ENCODE results near the gene TRAPPC4. TPM values are rescaled to one million over a fixed set of nuclear protein-coding genes. Genes with fewer than 3 reads are reported as not detected.
"Not testable (repeated sequence)": the region's sequence is repeated elsewhere in the genome, so short reads cannot be mapped to it uniquely, and the experiment has no call there.

Gene TRAPPC4
- total and polyA plus RNA-seq, 2 experiments from 2014 or later: 56.1 to 166 TPM

DNA sequence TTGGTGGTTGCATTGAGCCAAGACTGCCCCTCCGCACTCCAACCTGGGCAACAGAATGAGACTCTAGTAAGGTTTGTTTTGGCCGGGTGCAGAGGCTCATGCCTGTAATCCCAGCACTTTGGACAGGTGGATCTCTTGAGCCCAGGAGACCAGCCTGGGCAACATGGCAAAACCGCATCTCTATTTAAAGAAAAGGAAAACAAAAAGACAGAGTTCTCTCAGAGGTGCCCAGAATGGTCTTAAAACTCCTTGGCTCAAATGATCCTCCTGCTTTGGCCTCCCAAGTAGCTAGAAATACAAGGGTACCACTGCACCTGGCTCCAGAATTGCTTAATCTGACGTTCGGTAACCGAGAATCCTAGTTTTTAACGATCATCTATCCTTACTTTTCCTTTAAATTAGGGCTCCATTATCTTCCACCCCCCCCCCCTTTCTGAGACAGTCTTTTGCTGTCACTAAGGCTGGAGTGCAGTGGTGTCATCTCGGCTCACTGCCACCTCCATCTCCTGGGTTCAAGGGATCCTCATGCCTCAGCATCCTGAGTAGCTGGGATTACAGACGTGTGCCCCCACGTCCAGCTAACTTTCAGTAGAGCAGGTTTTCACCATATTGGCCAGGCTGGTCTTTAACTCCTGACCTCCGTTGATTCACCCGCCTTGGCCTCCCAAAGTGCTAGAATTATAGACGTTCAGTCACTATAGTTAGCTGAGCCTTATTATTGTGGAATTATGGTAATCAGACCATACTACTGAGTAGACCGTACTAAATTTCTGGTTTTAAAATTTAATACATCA, 2.2 kb upstream of the TRAPPC4 start:
- Histone ChIP-seq H3K4me1 (ENCODE audit: low read depth) (peaks cover 8% of the 10 kb centered on the region), H3K27me3 (no peaks in the 10 kb centered on the region), H3K4me3 (peak overlapping the region; percentile 72), H3K27ac (peak overlapping the region; percentile 91), H3K9me3 (ENCODE audit: low read depth) (no peaks in the 10 kb centered on the region), H3K36me3 (peaks cover 42% of the 10 kb centered on the region)
- TF ChIP-seq, protein P1, sequence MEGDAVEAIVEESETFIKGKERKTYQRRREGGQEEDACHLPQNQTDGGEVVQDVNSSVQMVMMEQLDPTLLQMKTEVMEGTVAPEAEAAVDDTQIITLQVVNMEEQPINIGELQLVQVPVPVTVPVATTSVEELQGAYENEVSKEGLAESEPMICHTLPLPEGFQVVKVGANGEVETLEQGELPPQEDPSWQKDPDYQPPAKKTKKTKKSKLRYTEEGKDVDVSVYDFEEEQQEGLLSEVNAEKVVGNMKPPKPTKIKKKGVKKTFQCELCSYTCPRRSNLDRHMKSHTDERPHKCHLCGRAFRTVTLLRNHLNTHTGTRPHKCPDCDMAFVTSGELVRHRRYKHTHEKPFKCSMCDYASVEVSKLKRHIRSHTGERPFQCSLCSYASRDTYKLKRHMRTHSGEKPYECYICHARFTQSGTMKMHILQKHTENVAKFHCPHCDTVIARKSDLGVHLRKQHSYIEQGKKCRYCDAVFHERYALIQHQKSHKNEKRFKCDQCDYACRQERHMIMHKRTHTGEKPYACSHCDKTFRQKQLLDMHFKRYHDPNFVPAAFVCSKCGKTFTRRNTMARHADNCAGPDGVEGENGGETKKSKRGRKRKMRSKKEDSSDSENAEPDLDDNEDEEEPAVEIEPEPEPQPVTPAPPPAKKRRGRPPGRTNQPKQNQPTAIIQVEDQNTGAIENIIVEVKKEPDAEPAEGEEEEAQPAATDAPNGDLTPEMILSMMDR (IDR thresholded peaks at IDR 0.05; ENCODE audit: low read depth, low read length): no peak
- DNase-seq (ENCODE audit: low read depth in 1 of 2, low spot score in 1 of 2): no peak

DNA sequence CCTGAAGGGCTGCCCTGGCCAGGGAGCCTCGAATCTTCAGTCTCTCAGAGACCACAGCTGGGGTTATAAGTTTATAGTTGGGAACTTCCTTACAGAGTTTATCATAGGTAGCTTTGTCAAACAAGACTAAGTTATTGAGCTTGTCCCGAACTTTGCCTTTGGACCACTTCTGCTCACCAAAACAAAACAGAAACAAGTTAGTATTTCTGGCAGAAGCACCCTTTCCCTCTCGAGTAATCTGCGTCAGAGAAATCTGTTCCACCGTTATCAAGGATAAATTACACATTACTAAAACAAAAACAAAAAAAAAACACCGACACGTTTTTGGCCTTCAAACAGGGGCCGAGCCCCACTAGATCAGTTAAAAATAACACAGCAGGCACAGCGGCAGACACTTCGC, 1.2 kb upstream of the TRAPPC4 start:
- Histone ChIP-seq H3K27ac (peak overlapping the region; percentile 91), H3K4me3 (peak overlapping the region; percentile 72), H3K36me3 (peaks cover 47% of the 10 kb centered on the region)
- H3K9me3 ChIP-seq (ENCODE audit: low read depth); H3K27me3 ChIP-seq; H3K4me1 ChIP-seq (ENCODE audit: low read depth): not testable (repeated sequence)
- DNase-seq (ENCODE audit: low read depth in 1 of 2, low spot score in 1 of 2): peak in 1 of 2 donors; percentile 12

DNA sequence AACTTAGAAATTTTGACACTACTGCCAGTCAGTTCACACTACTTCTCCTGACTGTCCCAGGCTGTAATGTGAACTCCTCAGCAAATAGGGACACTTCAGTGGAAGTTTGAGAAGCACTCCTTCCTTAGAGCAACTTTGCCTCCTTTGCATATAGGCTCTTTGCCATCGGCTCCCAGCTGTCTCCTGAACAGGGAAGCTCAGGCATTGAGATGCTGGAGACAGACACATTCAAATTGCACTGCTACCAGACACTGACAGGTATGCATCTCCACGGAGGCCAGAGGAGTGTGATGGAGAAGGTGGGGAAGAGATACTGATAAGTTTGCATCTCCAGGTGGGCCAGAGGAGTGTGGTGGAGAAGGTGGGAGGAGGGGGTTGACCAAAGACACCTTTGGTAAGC, 1.4 kb downstream of the TRAPPC4 start:
- Histone ChIP-seq H3K36me3 (peaks cover 42% of the 10 kb centered on the region), H3K4me3 (no peak overlapping the region), H3K4me1 (ENCODE audit: low read depth) (peaks cover 8% of the 10 kb centered on the region), H3K27me3 (no peaks in the 10 kb centered on the region), H3K27ac (no peak overlapping the region), H3K9me3 (ENCODE audit: low read depth) (no peaks in the 10 kb centered on the region)
- no peak for DNase-seq (ENCODE audit: low read depth in 1 of 2, low spot score in 1 of 2)
- TF ChIP-seq, protein P1 (IDR thresholded peaks at IDR 0.05; ENCODE audit: low read depth, low read length): no peak

DNA sequence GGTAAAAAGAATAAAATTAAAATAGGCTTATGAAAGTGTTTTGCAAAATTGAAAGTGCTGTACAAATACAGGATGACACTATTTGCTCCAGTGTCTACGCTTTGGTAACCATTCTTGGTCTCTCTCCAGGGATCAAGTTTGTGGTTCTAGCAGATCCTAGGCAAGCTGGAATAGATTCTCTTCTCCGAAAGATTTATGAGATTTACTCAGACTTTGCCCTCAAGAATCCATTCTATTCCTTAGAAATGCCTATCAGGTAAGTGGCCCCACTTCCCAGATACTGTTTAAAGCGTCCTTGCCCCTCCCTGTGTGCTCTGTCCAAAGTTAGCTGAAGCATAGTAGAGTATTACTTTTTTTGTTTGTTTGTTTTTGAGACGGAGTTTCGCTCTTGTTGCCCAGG, 3.1 kb downstream of the TRAPPC4 start:
- H3K4me1 ChIP-seq (ENCODE audit: low read depth): peaks cover 7% of the 10 kb centered on the region
- H3K36me3 ChIP-seq: peaks cover 30% of the 10 kb centered on the region
- no peak for DNase-seq (ENCODE audit: low read depth in 1 of 2, low spot score in 1 of 2)
- H3K4me3 ChIP-seq: no peak overlapping the region
- TF ChIP-seq, protein P1 (IDR thresholded peaks at IDR 0.05; ENCODE audit: low read depth, low read length): no peak
- H3K27me3 ChIP-seq: no peaks in the 10 kb centered on the region
- no peaks in the 10 kb centered on the region for H3K9me3 ChIP-seq (ENCODE audit: low read depth)
- H3K27ac ChIP-seq: no peak overlapping the region

DNA sequence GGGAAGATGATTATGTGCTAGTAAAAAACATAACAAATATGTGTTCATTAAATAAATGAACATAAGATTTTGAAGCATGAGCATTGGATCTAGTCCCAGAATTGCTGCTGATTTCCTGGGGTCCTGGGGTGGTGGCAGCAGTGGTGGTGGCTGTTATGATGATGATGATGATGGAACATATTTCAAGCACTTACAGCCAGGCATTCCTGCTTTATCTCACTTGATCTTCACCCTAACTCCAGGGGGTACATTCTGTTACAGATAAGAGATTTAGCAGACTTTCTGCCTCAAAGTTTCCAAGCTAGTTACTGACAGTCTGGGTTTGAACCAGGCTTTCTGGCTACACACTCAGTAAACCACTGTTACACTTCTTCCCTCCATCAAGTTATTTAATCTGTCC, 5.2 kb downstream of the TRAPPC4 start:
- no peak overlapping the region for H3K4me3 ChIP-seq
- H3K4me1 ChIP-seq (ENCODE audit: low read depth): peaks cover 5% of the 10 kb centered on the region
- H3K27ac ChIP-seq: peak overlapping the region; percentile 59
- peak in 1 of 2 donors; percentile 28 for DNase-seq (ENCODE audit: low read depth in 1 of 2, low spot score in 1 of 2)
- H3K36me3 ChIP-seq: peaks cover 25% of the 10 kb centered on the region
- TF ChIP-seq, protein P1 (IDR thresholded peaks at IDR 0.05; ENCODE audit: low read depth, low read length): no peak
- H3K9me3 ChIP-seq (ENCODE audit: low read depth): no peaks in the 10 kb centered on the region
- no peaks in the 10 kb centered on the region for H3K27me3 ChIP-seq

DNA sequence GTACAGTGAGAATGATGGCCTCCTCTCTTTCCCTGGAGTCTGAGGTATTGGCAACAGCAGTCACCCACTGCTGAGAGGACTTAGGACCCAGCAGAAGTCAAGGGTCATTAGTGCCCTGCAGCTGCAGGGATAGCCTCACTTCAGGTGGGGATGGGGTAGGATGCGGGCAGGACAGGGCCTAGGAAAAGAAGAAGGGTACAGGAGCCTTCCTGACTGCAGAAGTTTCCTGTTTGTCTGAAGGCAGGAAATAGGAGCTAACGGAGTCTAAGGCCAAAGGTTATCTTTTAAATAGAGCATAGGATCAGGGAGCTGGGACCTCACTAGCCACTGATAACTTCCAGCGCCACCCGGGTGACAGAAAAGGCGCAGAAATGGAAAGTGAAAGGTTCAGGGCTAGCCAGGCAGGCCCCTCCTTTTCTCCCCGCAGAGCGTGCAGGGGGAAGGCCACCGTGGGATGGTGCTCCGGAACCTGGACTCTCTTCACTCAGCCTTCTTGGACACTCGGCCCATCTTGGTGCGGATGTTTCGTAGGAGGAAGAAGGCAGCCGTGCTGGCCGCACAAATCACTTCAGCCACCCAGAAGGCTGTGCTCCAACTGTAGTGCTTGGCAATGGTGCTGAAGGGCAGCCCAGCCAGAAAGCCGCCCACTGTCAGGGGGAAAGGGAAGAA, 6.0 kb downstream of the TRAPPC4 start:
- Histone ChIP-seq H3K9me3 (ENCODE audit: low read depth) (no peaks in the 10 kb centered on the region), H3K27me3 (no peaks in the 10 kb centered on the region), H3K4me1 (ENCODE audit: low read depth) (peaks cover 12% of the 10 kb centered on the region), H3K4me3 (no peak overlapping the region), H3K36me3 (peaks cover 25% of the 10 kb centered on the region), H3K27ac (peak overlapping the region; percentile 59)
- no peak for DNase-seq (ENCODE audit: low read depth in 1 of 2, low spot score in 1 of 2)
- TF ChIP-seq, protein P1 (IDR thresholded peaks at IDR 0.05; ENCODE audit: low read depth, low read length): no peak

Measured in cardiac muscle cell (in vitro differentiated cells and primary cell).